Parathyroid adenoma (tissue), 2 donors: Measurements from ENCODE around the gene SOX11.
"Not testable (repeated sequence)": the region's sequence is repeated elsewhere in the genome, so short reads cannot be mapped to it uniquely, and the experiment has no call there.

Experiments
- H2AFZ ChIP-seq: fragments of 300-600 bp; sonication (generic); one replicate; pipeline ENCODE4 v1.7.0; 2017; ENCODE audit warnings: antibody characterized with exemption, mild to moderate bottlenecking
- H3K27ac ChIP-seq: fragments of 300-600 bp; sonication (generic); one replicate; pipeline ENCODE4 v1.7.0; 2017
- H3K27me3 ChIP-seq: fragments of 300-600 bp; sonication (generic); one replicate; pipeline ENCODE4 v1.7.0; 2017; ENCODE audit warnings: low read length; ENCODE audit not compliant: control insufficient read depth, insufficient read depth
- H3K36me3 ChIP-seq: fragments of 300-600 bp; sonication (generic); one replicate; pipeline ENCODE4 v1.7.0; 2017; ENCODE audit warnings: low read length; ENCODE audit not compliant: control insufficient read depth, insufficient read depth
- H3K4me1 ChIP-seq: fragments of 300-600 bp; sonication (generic); one replicate; pipeline ENCODE4 v1.7.0; 2017; ENCODE audit warnings: control low read depth
- H3K4me2 ChIP-seq: fragments of 300-600 bp; sonication (generic); one replicate; pipeline ENCODE4 v1.7.0; 2017; ENCODE audit warnings: low read length
- H3K4me3 ChIP-seq: fragments of 300-600 bp; sonication (generic); one replicate; pipeline ENCODE4 v1.7.0; 2017; ENCODE audit warnings: low read depth, low read length
- H3K79me2 ChIP-seq: fragments of 300-600 bp; sonication (generic); one replicate; pipeline ENCODE4 v1.7.0; 2017; ENCODE audit warnings: control low read depth
- H3K9ac ChIP-seq: fragments of 300-600 bp; sonication (generic); one replicate; pipeline ENCODE4 v1.7.0; 2017; ENCODE audit warnings: mild to moderate bottlenecking
- H3K9me3 ChIP-seq: fragments of 300-600 bp; sonication (generic); one replicate; pipeline ENCODE4 v1.7.0; 2017; ENCODE audit warnings: low read length; ENCODE audit not compliant: control insufficient read depth
- CTCF ChIP-seq: fragments of 300-600 bp; sonication (generic); IDR thresholded peaks from one replicate; pipeline ENCODE4 v1.7.0; 2017; ENCODE audit warnings: antibody characterized with exemption, mild to moderate bottlenecking
- donor health status: primary hyperparathyroidism.

The SOX11 gene

GRCh38 chr2:5664278-5664681 is 27.9 kb upstream of the SOX11 start:
- H3K4me3 ChIP-seq, result no peak overlapping the region
- no peak overlapping the region for H3K27ac ChIP-seq
- H3K36me3 ChIP-seq, result no peaks in the 10 kb centered on the region
- no peaks in the 10 kb centered on the region for H3K27me3 ChIP-seq
- no peaks in the 10 kb centered on the region for H3K79me2 ChIP-seq
- H3K4me1 ChIP-seq, result no peaks in the 10 kb centered on the region
- H3K9ac ChIP-seq, result no peak overlapping the region
- no peak overlapping the region for H3K4me2 ChIP-seq
- no peaks in the 10 kb centered on the region for H3K9me3 ChIP-seq
- H2AFZ ChIP-seq, result no peak overlapping the region
- TF ChIP-seq CTCF, result no peak

DNA sequence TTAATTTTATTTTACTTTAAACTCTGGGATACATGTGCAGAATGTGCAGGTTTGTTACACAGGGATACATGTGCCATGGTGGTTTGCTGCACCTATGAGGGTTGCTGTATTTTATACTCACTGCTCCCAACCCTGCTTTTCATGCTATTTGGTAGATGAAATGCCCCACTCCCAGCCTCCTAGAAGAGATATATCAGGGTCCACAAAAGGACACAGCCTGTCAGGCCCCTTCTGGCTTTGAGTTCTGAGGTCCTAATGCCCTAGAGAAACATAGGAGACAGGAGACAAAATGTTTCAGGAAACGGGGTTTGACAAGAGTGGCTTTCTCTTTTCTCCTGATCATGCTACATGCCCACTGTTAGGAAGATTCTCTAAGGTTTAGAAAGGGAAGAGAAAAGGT is 27.1 kb upstream of the SOX11 start:
- Histone ChIP-seq H3K4me1 (no peaks in the 10 kb centered on the region), H3K36me3 (no peaks in the 10 kb centered on the region), H3K4me3 (no peak overlapping the region), H2AFZ (no peak overlapping the region), H3K27ac (no peak overlapping the region), H3K9me3 (no peaks in the 10 kb centered on the region), H3K4me2 (no peak overlapping the region), H3K79me2 (no peaks in the 10 kb centered on the region), H3K9ac (no peak overlapping the region), H3K27me3 (no peaks in the 10 kb centered on the region)
- no peak for TF ChIP-seq CTCF

DNA sequence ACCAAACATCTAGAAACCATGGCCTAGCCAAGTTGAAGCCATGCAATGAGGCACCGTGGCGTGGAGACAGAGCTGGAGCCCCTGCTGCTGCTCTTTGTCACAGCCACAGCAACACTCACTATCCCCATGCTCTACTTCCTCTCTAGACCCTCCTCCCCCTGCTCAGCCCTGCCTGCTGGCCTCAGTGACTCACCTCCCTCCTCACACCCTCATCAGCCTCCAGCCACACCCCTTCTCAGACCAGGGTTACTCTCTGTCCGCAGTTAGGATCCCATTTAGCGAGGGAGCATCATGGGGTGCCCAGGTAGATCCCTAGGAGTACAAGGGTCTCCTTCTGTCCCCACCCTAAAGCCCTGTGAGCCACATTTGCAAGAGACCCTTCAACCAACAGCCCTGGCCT is 25.4 kb upstream of the SOX11 start:
- Histone ChIP-seq H3K4me1 (no peaks in the 10 kb centered on the region), H2AFZ (no peak overlapping the region), H3K4me3 (no peak overlapping the region), H3K27me3 (no peaks in the 10 kb centered on the region), H3K9me3 (no peaks in the 10 kb centered on the region), H3K4me2 (no peak overlapping the region), H3K36me3 (no peaks in the 10 kb centered on the region), H3K27ac (no peak overlapping the region), H3K9ac (no peak overlapping the region), H3K79me2 (no peaks in the 10 kb centered on the region)
- no peak for TF ChIP-seq CTCF

DNA sequence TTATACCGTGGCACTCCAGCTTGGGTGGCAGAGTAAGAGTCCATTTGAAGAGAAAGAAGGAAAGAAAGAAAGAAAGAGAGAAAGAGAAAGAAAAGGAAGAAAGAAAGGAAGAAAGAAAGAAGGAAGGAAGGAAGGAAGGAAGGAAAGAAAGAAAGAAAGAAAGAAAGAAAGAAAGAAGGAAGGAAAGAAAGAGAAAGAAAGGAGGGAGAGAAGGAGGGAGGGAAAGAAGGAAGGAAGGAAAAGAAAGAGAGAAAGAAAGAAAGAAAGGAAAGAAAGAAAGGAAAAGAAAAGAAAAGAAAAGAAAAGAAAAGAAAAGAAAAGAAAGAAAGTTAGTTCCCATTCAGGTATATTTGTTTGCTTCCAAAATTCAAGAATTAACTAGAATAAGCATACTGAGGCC is 24.5 kb upstream of the SOX11 start:
- H3K4me2 ChIP-seq, result not testable (repeated sequence)

GRCh38 chr2:5668682-5669250 is 23.4 kb upstream of the SOX11 start:
- no peak for TF ChIP-seq CTCF
- no peaks in the 10 kb centered on the region for H3K27me3 ChIP-seq
- no peak overlapping the region for H3K27ac ChIP-seq
- no peaks in the 10 kb centered on the region for H3K79me2 ChIP-seq
- no peak overlapping the region for H3K4me3 ChIP-seq
- H2AFZ ChIP-seq, result no peak overlapping the region
- H3K4me1 ChIP-seq, result no peaks in the 10 kb centered on the region
- no peak overlapping the region for H3K9ac ChIP-seq
- H3K4me2 ChIP-seq, result no peak overlapping the region
- no peaks in the 10 kb centered on the region for H3K36me3 ChIP-seq
- H3K9me3 ChIP-seq, result no peaks in the 10 kb centered on the region

More for the DNA sequence above, 24.5 kb upstream of the SOX11 start:
- H3K4me3 ChIP-seq, H3K27me3 ChIP-seq, H2AFZ ChIP-seq, H3K9me3 ChIP-seq, H3K27ac ChIP-seq, H3K4me1 ChIP-seq, H3K79me2 ChIP-seq, H3K36me3 ChIP-seq, H3K9ac ChIP-seq: not testable (repeated sequence)
